H54 (cell line): ENCODE results near the gene TASOR2.

ENCODE experiments used
- DNase-seq: peaks from one replicate; pipeline ENCODE4 v3.0.0; 2011; ENCODE audit warnings: low spot score, mixed read lengths; ENCODE audit not compliant: insufficient read length
- FAIRE-seq: peaks from 3 replicates; lab custom pipeline; 2011; peaks lifted over from hg19 to GRCh38; lab: Jason Lieb, UNC
- POLR2A ChIP-seq: IDR thresholded peaks from 2 replicates; pipeline ENCODE4 v1.6.1; 2011; ENCODE audit warnings: low read depth, mild to moderate bottlenecking, low read length

Gene TASOR2

DNA sequence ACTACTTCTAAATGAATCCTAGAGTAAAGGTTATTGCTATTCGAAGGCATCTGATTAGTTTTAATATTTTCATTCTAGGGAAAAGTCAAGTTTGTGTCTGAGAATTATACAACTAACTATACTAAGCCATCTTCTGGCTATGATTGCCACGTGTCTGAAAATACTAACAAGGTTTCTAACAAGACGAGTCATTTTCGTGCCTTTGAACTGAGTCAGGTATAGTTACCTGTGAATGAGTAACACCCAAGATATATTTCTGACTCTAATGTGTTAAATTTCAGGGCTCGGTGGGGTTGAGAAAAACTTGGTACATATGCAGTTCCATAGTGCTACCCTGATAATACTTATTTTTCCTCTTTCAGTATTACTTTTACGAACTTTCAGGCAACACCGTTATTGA lies 35.5 kb downstream of the TASOR2 start:
- DNase-seq (no peak), FAIRE-seq (no peak)
- no peak for TF ChIP-seq POLR2A

- no peak for DNase-seq
- no peak for FAIRE-seq
- TF ChIP-seq POLR2A, result no peak
Observed at GRCh38 chr10:5723692-5724091, 39.1 kb downstream of the TASOR2 start.

DNA sequence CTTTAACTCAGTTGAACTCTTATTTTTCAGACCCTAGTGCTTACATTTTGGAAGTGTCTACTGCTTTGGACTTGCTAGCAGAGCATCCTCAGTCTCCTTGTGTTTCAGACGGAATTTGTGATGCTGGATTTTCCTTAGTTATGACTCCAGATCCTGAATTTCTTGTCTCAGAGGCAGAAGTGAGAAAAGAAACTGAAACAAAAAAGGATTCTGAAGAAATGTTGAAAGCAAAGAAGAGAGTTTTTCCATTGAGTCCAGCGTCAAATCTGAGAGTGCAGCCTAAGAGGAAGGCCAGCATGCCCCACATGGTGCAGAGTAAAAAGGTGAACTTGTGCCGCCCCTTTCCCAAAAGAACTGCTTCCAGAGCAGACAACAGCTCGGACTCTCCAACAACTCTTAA lies 46.1 kb downstream of the TASOR2 start:
- TF ChIP-seq POLR2A, result no peak
- no peak for FAIRE-seq
- no peak for DNase-seq

DNA sequence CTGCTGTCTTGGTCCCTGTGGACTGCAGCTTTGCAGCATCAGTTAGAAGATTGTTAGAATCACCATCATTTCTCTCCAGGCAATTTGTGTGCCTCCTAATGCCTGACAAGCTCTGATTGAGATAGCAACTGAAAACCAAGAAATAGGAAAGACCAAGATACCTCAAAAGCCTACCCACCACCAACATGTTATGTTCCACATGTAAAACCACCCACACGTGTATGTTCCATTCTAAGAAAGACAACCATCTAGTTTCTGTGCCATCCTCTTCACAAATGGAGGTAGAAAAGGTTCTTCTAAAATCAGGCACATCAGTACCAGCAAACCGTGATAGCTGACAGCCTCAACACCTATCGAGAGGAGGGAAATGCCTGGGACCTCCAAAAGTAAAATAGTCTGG lies 46.9 kb downstream of the TASOR2 start:
- DNase-seq, result no peak
- no peak for FAIRE-seq
- no peak for TF ChIP-seq POLR2A

GRCh38 chr10:5732141-5732540 lies 47.5 kb downstream of the TASOR2 start:
- DNase-seq (no peak), FAIRE-seq (no peak)
- TF ChIP-seq POLR2A, result no peak
